NCI-H2081 treated with DMSO at 0.1 percent for 48 hours (cell line): ENCODE results near the gene TANGO6.
A peak's percentile ranks its signal among the peaks of the same experiment; 100 is the strongest.

ENCODE experiments used
- DNase-seq: peaks from one replicate; lab custom pipeline; 2025; lab: John Stamatoyannopoulos, UW

TANGO6 gene

DNA sequence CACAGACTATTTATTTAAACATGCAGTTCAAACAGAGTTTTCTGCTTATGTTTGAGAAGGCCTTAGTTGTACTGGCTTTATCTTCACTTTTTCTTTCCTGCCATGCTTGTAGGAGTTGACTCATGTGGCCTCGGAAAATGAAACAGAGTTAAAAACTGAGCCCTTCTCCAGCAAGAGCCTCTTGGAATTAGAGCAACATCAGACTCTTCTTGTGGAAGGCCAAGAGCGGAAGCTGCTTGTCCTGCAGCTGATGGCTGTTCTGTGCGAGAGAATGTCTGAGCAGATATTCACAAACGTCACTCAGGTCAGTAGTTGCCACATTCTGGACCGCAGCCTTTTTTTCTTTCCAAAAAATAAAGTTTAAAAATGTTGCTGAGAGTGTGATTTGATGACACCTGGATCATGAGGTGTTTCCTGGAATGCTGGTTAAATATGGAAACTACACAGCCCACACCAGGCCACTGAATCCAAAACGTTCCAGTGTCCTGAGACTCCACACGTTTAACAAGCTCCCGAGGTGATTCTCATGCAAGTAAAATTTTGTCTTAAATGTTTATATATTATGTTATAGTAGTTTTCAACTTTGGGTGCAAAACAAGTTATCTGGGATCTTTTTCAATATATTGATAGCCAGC lies 65.9 kb downstream of the TANGO6 start:
- DNase-seq: no peak

DNA sequence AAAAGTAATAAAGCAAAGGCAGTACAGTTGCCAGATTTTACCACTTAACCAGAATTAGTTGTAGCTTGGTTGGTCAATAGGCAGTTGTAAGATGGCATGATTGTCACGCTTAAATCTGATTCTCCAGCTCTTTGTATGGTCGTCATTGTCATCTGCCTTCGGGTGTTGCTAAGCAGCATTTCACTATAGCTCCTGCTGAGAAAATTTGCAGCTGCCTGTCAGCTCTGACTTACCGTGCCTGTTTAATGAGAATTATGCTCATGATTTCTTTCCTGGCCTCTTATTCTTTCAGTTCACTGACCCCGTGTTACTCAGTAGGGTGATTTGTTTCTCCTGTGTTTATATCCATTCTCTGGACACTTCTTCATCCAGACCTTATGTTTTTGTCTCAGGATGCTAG lies 66.7 kb downstream of the TANGO6 start:
- DNase-seq: peak; percentile 26

DNA sequence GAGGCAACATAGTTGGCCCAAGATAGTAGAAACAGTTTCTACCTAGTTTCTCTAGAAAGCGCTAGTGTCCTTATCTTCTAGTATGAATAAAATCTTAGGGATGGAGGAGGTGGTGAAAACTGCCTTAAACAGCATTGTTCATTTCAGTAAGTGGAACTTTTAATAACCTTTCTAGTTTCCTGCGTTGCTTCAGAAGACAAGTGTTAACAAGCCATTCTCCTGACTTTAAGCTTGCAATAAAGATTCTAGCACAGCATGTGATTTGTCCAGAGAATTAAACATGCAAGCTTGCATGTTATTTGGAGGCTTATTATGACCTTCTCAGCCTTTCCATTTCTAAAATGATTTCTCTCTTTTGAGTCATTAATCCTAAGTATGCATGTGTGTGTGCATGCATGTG lies 72.3 kb downstream of the TANGO6 start:
- no peak for DNase-seq

DNA sequence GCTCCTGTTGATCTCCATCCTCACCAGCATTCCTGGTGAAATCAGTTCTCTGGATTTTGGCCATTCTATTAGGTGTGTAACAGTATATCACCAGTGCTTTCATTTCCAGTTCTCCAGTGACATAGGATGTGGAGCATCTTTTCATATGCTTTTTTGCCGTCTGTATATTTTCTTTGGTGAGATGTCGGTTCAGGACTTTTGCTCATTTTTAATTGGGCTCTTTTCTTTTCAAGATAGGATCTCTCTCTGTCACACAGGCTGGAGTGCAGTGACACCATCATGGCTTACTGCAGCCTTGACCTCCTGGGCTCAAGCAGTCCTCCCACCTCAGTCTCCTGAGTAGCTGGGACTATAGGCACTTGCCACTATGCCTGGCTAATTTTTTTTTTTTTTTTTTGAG lies 74.2 kb downstream of the TANGO6 start:
- no peak for DNase-seq

DNA sequence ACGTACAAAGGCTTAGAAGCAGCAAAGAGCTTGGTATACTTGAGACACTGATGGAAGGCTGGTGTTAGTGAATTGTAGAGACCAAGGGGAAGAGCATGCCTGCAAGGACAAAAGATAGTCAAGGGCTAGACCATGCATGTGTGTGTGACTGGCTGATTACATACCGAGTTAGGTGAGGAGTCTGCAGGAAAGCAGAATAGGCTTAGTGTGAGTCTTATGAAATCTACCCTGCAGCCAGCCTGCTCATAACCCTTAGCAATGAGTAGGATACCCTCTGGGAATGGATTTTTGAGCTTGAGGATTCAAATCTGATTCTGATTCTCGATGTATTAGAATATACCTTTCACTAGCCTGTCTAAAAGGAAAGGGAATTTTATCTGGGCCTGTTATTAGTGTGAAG lies 77.0 kb downstream of the TANGO6 start:
- DNase-seq: no peak

DNA sequence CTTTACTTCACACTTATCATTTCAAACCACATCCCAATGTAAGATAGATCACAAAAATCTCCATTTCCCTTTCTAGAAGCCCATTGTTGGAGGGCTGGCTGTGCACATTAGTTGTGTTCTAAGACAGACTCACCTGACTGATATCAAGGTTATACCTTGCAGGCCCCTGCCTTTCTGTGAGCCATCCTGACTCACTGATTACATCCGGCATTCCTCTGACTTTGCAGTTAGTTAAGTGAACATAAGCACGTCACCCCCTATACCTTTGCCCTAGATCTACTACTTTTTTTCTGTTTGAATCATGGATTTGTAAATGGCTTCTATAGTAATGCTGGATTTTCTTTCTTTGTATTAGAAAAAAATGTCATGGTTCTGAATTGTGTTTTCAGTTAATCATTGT lies 78.3 kb downstream of the TANGO6 start:
- DNase-seq: no peak

DNA sequence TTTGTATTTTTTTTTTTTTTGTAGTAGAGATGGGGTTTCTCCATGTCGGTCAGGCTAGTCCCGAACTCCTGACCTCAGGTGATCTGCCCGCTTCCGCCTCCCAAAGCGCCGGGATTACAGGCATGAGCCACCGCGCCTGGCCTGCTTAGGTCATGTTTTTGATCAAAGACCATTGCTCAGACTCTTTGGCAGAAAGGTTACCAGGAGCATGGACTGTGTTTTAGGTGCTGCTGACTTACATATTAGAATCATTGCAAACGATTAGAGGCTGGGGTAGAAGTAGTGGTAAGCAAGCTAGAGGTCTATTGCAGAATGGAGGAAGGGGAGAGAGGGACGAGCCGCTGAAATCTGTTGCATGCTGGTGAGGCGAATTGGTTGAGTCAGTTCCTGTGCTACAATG lies 79.8 kb downstream of the TANGO6 start:
- DNase-seq: no peak

DNA sequence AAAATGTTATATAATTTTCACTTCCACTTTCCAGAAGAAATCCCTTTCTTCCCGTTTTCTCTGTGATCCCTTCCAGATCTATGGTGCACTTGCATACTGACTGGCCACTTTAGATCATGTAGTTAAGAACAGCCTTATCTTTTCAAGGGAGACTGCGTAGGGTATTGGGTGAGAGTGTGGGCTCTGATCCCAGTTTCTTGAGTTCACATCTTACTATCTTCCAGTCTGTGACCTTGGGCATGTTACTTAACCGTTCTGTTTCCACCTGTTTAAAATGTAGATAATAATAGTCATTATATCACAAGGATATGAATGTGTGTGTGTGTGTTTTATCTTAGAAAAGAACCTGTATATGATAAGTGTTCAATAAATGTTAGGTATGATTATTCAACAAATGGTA lies 83.7 kb downstream of the TANGO6 start:
- no peak for DNase-seq

DNA sequence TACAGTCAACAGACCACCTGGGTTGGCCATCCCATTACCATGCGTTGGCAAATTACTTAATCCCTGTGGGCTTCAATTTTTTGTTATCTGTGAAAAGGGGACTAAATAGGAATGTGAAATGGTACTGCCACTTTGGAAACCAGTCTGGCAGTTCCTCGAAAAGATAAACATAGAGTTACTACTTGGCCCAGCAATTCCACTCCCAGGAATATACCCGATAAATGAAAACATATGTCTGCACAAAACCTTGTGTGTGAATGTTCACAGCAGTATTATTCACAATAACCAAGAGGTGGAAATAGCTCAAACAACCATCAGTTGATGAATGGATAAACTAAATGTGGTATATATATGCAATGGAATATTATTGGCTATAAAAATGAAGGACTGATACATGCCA lies 87.9 kb downstream of the TANGO6 start:
- no peak for DNase-seq

DNA sequence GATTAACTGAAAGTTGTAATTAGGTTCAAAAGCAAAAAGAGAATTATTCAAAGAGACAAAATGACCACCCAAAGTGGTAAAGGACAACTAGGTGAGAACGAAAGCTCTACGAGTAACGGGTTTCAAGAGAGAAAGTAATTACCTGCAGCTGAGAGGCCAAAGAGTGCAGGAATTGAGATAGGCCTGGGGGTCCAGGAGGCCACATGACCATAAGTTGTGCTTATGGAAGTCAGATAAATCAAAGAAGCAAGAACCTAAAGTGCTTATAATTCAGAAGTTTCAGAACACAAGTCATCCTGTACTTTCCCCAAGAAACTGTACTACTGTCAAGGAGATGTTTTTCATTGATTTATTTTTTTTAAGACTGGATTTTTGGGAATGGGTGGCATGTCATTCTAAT lies 91.1 kb downstream of the TANGO6 start:
- DNase-seq: no peak

DNA sequence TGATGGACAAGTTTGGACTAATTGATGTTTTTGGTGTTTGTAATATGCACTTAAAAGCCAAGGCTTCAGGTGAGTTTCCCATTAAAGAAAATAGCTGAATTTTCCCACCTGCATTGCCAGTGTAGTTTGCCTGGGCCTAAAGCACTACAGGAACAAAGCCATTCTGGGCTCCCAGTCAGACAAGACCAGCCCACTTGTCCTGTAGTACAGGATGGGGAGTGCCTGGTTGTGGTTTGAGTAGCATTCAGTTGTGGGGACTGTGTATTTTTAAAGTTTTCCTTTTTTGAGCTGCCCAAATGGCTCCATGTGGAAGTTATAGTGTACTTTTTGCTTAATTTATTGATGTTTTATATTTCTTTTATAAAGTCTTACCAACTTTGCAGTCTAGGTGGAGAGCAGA lies 91.7 kb downstream of the TANGO6 start:
- no peak for DNase-seq

DNA sequence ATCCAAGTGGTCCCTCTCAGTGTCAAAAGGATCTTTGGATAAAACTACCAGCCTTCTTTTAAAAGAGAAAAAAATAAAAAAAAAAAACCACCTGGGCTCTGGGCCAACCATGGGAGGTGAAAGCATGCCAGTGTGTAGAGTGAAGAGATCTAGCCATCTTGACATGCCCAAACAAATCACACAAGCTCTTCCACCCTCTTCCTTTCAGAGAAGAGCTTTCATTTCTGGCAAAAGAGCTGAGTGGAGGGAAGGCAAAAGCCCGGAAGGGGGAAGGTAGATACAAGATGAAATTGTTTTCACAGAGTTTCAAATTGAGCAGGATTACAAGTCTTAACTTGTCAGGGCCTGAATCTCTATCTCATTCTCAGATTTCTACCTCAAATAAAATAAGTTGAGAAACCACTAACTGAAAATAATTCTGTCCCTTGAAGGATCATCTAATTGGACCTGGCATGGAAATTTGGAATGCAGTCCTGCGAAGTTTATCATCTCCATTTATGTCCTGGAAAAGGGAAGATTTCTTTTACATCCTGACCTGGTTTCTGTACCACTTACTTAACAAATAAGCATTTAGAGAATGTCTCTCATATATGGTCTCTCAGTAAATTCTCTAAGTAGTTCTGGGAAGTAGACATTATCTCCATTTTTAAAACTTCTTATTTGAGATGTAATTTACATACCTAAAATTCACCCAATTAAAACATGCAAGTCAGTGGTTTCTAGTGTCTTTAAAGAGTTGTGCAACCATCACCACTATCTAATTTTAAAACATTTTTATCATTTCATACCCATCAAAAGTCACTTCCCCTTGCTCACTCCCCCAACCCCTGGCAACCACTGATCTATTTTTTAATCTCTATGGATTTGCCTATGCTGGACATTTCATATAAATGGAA lies 93.7 kb downstream of the TANGO6 start:
- no peak for DNase-seq

DNA sequence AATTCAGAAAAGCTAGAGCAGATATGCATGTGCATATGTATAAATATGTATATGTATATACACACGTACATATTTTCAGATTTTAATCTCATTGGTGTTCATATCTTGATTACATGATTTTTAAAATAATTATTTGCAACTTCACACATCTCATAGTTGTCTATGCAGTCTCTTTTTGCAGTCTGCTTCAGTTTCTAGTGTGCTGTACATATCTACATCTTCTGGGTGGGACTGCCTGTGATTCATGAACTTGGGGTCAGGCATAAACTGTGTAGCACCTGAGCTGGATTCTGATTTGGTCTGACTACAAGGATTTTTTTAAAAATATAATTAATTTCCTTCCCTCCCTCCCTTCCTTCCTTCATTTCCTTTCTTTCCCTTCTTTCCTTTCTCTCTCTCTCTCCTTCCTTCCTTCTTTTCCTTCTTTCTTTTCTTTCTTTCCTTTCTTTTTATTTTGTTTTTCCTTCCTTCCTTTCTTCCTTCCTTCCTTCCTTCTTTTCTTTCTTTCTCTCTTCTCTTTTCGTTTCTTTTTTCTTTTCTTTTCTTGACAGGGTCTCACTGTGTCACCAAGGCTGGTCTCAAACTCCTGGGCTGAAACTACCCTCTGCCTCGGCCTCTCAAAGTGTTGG lies 96.5 kb downstream of the TANGO6 start:
- DNase-seq: no peak

DNA sequence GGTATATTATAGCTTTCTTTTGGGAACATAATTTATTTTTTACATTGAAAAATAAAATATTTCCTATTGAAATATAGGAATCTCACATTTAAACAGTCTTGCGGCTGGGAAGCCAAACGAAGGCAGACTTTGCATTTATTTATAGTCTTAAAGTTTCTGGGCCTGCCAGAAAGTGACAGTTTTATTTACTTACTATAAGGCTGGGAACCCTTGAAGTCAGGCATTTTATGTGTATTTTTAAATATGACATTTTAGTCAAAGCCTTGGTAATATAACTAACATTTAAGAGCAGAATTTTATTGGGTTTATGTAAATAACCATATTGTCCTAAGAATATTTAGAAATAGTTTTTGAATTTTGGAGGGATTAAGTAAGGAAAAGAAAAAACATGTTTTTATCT lies 97.5 kb downstream of the TANGO6 start:
- no peak for DNase-seq

DNA sequence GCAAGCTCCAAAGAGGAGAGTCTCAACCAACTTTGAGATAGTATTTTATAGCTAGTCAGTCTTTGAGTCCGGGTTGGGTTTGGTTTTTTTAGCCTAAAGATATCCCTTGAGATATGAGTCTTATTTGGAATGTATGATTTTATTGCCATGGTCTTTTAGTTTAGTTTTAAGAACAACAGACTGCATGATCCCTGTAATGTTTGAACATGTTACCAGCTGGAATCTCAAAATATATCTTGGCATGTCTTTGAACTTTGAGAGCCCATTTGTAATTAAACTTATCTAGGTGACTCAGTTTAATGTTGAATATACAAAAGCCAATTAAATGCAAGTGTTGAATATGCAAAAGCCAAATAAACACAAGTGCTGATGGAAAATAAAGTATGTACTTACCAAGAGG lies 100.6 kb downstream of the TANGO6 start:
- DNase-seq: no peak

DNA sequence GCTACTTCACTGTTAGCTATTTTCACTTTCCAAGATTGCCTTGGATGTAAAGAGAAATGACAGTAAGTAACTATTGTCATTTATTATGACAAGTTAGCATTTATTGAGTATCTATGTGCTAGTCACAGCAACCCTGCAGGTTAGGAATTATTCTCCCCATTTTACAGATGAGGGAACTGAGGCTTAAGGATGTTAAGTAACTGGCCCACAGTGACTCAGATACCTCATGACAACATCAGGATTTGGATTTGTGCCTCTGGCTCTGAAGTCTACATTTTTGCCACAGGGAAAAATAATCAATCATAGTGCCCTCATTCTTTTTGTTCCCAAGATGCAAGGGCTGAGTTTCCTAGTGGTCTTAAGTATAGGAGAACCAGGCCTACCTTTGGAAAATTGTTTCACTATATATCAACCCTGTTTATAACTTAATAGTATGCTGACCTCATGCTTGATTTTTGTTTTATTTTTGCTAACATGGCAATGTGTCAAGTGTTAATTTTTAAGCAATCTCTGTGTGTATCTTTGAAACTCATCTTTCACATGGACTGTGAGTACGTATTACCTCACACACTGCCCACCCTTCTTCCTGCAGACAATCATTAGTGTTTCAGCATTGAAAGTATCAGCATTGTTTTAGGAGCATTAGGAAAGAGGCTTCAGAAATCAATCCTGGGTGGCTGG lies 105.0 kb downstream of the TANGO6 start:
- DNase-seq: no peak

DNA sequence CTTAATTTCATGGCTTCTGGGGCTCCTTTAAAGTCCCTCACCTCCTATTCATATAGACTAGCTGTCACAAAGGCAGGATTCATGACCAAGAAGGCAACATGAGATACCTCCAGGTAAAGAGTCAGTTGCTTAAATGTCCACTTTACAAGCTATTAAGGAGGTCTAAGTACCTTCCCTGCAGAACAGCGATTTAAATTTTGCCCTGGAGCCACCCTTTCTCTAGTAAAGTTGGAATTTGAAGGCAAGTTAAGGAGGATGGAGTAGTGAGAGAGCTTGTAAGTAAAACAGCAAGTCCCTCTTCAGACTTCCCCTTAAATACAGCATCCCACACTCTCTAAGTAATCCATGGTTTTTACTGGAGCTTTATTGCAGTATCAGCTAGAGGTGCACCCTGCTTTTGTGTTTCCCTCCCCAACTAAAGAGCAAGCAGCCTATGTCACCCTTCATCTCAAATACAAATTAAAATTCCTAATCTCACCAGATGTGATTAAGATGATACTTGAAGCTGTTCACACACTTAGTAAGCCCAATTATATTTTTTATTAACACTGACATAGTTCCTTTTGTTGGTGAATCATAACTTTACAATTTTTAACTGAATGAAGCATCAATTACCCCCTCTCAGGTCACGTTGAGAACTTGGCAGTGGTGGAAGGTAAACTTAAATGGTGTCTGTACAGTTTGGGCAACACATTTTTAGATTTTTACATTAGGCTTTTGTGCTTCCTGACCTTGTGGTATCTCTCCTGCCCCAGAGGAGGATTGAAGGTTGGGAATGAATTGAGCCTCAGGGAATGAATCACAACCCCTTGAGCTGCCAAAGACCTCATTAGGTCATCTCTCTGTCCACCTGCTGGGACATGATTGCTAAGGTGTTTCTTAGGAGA lies 108.9 kb downstream of the TANGO6 start:
- no peak for DNase-seq

DNA sequence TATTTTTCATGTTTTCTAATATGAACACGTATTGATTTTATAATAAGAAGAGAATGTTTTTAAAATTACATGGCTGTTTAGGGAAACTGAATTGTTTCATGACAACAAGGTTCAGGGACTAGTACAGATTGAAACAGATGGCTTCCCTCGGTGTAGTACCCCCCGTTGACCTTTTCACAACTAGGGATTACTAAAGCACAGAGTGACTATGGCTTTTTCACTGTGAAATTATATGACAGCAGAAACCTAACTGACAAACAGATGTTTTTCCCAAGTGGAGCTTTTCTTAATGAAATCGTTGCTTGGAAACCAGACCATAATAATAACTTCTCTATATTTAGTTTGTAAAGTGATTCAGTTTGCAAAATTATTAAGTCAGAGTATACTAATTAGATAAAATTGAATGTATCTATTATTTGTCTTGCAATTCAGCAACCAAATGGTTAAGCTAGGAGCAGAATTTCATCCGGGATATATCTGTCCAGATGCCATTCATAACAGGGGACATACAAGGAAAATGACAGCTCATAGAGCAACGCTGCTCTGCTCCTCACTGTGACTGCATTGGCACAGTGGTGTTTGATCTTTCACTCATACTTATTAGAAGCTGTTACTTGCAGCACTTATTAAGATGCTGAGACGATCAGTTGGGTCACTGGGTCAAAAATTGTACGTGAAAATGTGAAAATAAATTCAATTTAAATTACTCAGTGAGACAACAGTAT lies 111.7 kb downstream of the TANGO6 start:
- DNase-seq: peak; percentile 20

DNA sequence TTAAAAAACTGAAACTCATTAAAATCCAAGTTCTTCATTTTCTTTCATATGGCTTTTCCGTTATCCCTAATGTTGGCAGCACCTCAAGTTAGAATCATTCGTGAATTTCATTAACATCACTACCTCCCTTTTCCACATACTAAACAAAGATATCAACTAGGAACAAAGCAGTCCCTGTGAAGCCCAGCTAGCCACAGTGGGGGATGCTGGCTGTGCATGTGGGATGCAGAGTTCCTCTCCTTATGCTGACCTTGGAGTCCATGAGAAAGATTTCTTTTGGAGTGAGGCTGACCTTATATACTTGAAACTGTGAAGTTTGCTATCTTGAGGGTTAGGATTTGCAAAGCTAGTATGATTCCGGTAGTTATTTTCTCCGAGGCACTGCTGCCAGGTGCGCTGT lies 117.6 kb downstream of the TANGO6 start:
- no peak for DNase-seq

DNA sequence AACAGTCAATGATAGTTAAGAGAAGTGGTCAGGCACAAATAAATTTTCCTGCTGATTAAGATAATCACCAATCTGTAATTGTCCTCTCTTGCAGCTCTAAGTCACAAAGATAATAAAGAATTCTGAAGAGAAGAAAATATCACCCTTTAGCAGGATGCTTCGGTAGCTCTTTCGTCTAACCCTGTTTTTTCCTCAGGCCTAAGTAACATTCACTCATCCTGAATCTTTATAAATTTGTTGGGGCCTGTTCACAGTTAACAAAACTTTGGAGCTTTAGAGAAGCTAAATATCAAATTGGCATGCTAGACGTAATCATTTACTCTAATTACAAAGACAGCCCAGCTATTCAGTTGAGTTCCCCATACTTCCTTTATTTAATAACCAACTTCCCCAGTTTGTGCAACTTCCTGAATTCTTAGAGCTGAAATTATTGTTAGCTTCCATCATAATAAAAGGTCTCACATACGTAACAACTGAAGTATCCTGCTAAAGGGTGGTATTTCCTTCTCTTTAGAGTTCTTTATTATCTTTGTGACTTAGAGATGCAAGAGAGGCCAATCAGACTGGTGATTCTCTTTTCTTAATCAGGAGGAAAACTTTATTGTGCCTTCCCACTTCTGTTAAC lies 118.6 kb downstream of the TANGO6 start:
- no peak for DNase-seq

DNA sequence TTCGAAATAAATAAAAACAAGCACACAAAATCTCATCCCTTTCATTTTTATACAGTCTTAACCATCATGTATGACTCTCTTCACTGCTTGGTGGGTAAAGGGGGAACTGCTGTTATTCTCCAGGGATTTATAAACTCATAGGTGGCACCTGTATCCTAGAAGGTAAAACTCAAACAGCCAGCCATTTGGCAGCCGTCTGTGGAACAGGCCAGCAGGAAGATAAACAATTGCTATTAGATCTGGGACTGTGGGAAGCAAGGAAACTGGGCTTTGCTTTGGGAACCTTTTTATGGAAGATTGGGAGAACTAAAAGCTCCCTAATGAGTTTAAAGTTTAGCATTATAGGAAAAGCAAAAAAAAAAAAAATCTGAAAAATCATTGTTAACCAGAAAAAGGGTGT lies 126.0 kb downstream of the TANGO6 start:
- no peak for DNase-seq
